Measurements from ENCODE around the gene PTGFRN.

The PTGFRN gene

DNA sequence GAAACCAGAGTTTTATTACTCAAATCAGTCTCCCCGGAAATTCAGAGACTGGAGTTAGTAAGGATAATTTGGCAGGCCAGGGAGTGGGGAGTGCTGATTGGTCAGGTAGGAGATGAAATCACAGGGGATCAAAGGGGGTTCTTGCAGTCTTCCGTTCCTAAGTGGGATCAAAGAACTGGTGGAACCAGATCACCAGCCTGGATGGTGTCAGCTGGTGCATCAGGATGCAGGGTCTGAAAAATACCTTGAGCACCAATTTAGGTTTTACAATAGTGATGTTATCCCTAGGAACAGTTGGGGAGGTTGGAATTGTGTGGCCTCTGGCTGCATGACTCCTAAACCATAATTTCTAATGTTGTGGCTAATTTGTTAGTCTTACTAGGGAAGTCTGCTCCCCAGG, 90.4 kb downstream of the PTGFRN start:
- DNase-seq (ENCODE audit: low read depth), result no peak
- in situ Hi-C loops (cut with HindIII; ENCODE audit: low sequenced_read_pairs), result no loop called here
- TF ChIP-seq, protein P1, sequence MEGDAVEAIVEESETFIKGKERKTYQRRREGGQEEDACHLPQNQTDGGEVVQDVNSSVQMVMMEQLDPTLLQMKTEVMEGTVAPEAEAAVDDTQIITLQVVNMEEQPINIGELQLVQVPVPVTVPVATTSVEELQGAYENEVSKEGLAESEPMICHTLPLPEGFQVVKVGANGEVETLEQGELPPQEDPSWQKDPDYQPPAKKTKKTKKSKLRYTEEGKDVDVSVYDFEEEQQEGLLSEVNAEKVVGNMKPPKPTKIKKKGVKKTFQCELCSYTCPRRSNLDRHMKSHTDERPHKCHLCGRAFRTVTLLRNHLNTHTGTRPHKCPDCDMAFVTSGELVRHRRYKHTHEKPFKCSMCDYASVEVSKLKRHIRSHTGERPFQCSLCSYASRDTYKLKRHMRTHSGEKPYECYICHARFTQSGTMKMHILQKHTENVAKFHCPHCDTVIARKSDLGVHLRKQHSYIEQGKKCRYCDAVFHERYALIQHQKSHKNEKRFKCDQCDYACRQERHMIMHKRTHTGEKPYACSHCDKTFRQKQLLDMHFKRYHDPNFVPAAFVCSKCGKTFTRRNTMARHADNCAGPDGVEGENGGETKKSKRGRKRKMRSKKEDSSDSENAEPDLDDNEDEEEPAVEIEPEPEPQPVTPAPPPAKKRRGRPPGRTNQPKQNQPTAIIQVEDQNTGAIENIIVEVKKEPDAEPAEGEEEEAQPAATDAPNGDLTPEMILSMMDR (IDR thresholded peaks at IDR 0.05; ENCODE audit: low read depth, low read length, missing control alignments), result no peak
- H3K4me3 ChIP-seq (ENCODE audit: low read depth, low read length), result no peak overlapping the region

DNA sequence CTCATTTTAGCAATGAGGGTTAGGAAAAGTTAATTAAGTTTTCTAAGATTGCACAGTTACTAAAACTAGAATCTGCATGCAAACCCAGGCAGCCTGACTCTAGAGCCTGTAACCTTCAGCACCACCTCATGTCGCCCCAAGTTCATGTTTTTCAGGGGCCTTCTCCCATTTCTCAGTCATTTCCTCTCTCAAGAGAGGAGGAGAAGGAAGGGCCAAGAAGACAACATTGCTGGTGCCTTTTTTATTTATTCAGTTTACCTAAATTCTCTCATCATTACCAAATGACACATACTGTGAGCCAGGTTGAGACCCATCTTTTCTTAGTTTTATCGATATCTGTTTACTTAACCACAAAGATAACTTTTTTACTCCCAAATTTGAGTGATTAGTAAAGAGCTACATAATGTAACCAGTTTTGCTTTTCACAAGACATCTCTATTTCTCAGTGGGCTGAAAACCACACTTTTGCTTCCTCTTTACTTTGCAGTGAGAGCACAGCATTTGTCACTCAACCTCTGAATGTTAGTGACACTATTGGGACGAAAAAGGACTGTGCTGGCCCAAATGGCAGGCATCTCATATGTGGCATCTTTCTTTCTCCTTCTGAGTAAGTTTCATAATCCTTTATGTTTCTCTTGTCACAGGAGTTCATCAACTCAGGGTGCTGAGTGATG, 91.7 kb downstream of the PTGFRN start, which contains the start of gene CD101:
CD101 (plus strand) TSS at position 507 of the 674 bp plus-strand sequence; CDS start at position 565, 58 bp downstream.
- TF ChIP-seq, protein P1 (IDR thresholded peaks at IDR 0.05; ENCODE audit: low read depth, low read length, missing control alignments), result no peak
- no peak for DNase-seq (ENCODE audit: low read depth)
- in situ Hi-C loops (cut with HindIII; ENCODE audit: low sequenced_read_pairs), result no loop called here
- no peak within 1 kb of the TSS for H3K4me3 ChIP-seq (ENCODE audit: low read depth, low read length)

DNA sequence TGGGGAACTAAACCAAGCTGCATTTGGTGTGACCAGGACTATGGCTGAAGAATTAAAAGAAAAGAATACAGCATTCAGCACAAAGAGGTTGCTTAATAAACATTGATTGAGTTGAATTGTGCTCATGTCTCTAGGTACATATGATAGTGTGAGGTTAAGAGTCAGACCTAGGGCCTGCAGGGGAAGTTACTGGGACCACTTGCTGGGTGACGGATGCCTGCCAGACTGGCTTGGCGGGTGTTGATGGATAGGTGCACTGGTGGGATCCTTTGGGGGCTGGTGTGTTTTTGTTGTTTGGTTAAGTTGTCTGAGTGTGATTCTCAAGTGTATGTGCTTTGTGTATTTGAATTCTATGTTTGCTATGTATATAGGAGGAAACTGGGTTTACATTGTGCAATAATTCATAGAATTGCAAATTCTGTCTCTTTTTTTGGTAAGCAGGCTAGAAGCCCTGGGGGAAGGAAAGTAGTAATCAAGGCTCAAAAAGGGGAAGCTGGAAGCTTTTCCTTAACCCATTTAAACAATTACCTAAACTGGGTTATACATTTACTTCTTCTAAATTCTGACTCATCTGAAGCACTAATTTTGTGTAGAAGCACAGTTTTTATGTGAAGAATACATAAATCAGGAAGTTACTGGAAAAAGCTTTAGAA, 93.6 kb downstream of the PTGFRN start:
- in situ Hi-C loops (cut with HindIII; ENCODE audit: low sequenced_read_pairs), result no loop called here
- TF ChIP-seq, protein P1 (IDR thresholded peaks at IDR 0.05; ENCODE audit: low read depth, low read length, missing control alignments), result no peak
- no peak overlapping the region for H3K4me3 ChIP-seq (ENCODE audit: low read depth, low read length)
- no peak for DNase-seq (ENCODE audit: low read depth)

DNA sequence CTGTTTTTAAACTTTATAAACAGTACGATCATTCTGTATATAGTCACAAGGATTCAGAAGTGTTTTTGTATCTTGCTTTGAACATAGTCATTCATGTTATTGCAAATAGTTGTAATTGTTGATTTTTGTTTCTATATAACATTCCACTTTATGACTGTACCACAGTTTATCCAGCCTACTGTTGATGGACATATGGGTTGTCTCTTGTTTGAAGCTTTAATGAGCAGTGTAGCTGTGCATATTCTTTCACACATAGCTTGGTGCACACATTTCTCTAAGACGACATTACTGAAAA, 98.0 kb downstream of the PTGFRN start:
- DNase-seq (ENCODE audit: low read depth), result no peak
- H3K4me3 ChIP-seq (ENCODE audit: low read depth, low read length), result no peak overlapping the region
- in situ Hi-C loops (cut with HindIII; ENCODE audit: low sequenced_read_pairs), result no loop called here
- TF ChIP-seq, protein P1 (IDR thresholded peaks at IDR 0.05; ENCODE audit: low read depth, low read length, missing control alignments), result no peak

DNA sequence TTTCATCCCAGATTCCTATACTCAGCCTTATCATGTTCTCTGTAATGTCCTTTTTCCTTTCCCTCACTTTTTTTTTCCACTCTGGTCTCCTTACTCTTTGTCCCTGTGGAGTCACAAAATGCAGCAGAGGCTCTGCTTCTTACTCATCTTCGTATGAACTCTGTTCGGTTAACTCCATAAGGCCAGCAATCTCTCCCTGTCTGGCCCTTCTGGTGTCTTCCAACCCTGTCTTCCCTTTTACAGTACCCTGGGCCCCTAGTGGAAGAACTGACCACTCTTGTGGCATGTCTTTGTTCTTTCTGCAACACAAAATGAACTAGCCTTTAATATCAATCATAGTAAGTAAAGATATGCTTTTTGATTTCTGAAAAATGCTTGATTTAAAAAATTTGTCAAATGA, 98.9 kb downstream of the PTGFRN start:
- no peak overlapping the region for H3K4me3 ChIP-seq (ENCODE audit: low read depth, low read length)

DNA sequence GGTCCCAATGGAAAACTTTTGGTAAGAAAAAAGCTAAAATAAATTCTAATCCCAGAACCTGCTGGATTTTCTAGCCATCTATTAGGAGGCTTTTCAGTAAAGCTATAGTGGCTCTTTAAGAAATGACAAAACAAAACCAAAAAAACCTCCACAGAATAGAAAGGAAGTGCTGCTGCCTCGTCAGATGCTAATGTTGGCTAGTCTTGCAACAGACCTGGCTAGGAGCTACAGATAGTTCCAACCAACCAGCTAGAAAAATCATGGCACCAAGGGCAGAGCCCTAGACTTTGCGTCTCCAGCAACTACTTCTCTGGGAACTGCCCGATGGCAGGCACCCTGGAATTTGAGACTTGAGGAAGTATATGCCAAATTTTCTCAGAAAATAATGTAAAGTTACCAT, 99.4 kb downstream of the PTGFRN start:
- TF ChIP-seq, protein P1 (IDR thresholded peaks at IDR 0.05; ENCODE audit: low read depth, low read length, missing control alignments), result no peak
- in situ Hi-C loops (cut with HindIII; ENCODE audit: low sequenced_read_pairs), result no loop called here
- DNase-seq (ENCODE audit: low read depth), result no peak
- H3K4me3 ChIP-seq (ENCODE audit: low read depth, low read length), result no peak overlapping the region

More for the DNA sequence above, 98.9 kb downstream of the PTGFRN start:
- DNase-seq (ENCODE audit: low read depth), result no peak
- in situ Hi-C loops (cut with HindIII; ENCODE audit: low sequenced_read_pairs), result no loop called here
- TF ChIP-seq, protein P1 (IDR thresholded peaks at IDR 0.05; ENCODE audit: low read depth, low read length, missing control alignments), result peak; percentile 8

Data from astrocyte of the cerebellum (primary cell).